Thyroid gland (tissue), 4 donors: ENCODE data around the gene LSG1. TPM values are rescaled to one million over a fixed set of nuclear protein-coding genes. Genes with fewer than 3 reads are reported as not detected.
"Not testable (repeated sequence)": the region's sequence is repeated elsewhere in the genome, so short reads cannot be mapped to it uniquely, and the experiment has no call there.

ENCODE experiments used
- DNase-seq, 2 donors: peaks; one replicate each; pipeline ENCODE4 v3.0.0-alpha.2; 2019
- H3K27ac ChIP-seq, 3 donors: fragments of 200-600 bp; sonication (generic); 1 replicate in 2 of 3; 2 replicates in 1 of 3; pipeline ENCODE4 v1.5.1; 2016 to 2019; ENCODE audit warnings: mild to moderate bottlenecking in 1 of 3, moderate library complexity in 1 of 3
- H3K27me3 ChIP-seq: fragments of 200-600 bp; sonication (generic); one replicate; pipeline ENCODE4 v1.5.1; 2019
- H3K36me3 ChIP-seq, 2 donors: fragments of 200-600 bp; sonication (generic); one replicate each; pipeline ENCODE4 v1.5.1; 2016 to 2019
- H3K4me1 ChIP-seq, 2 donors: fragments of 200-600 bp; sonication (generic); one replicate each; pipeline ENCODE4 v1.5.1; 2017 to 2019
- H3K4me3 ChIP-seq, 3 donors: fragments of 200-600 bp; sonication (generic); replicated peaks in 1 of 3; 1 replicate in 2 of 3; 2 replicates in 1 of 3; pipeline ENCODE4 v1.5.1; 2016; ENCODE audit warnings: mild to moderate bottlenecking in 1 of 3
- H3K9me3 ChIP-seq: fragments of 200-600 bp; sonication (generic); one replicate; pipeline ENCODE4 v1.5.1; 2017
- POLR2A ChIP-seq, 2 donors: fragments of 450-650 bp; IDR thresholded peaks; one replicate each; pipeline ENCODE4 v1.6.1; 2017; ENCODE audit warnings: antibody characterized with exemption in 2 of 2, mild to moderate bottlenecking in 2 of 2, moderate library complexity in 1 of 2
- WGBS, 2 donors: methylation state at CpG; one replicate each; pipeline ENCODE4 v1.1.5; 2017; 5-methylcytosine and 5-hydroxymethylcytosine counted together
- intact Hi-C: fragments of 100-400 bp; cut with DNase I; formaldehyde crosslinking; loops from one replicate; pipeline ENCODE4 v1.15.1; 2023
- total RNA-seq, 4 donors: library from RNA; depleted of rRNA; stranded (reverse); fragments of >200 nt; gene quantifications; one replicate each; pipeline ENCODE4 v1.2.3, GENCODE V29; 2016
- TF ChIP-seq, protein P1 (sequence below), 6 experiments: fragments of 200-600 bp in 3 of 6; fragments of 450-650 bp in 3 of 6; sonication (generic) in 3 of 6; IDR thresholded peaks; one replicate each; pipeline ENCODE4 v1.5.1; 2016 to 2019; ENCODE audit warnings: antibody characterized with exemption in 6 of 6, mild to moderate bottlenecking in 2 of 6, inconsistent platforms in 1 of 6, moderate library complexity in 1 of 6

The LSG1 gene
- total RNA-seq, 4 donors from 2014 or later: 34.8 to 60.3 (median 49.7) TPM

GRCh38 chr3:194606163-194606562 lies 65.8 kb downstream of the LSG1 start:
- H3K27ac ChIP-seq: no peak overlapping the region
- intact Hi-C loops: no loop called here
- no peak overlapping the region for H3K4me3 ChIP-seq
- H3K9me3 ChIP-seq: no peaks in the 10 kb centered on the region
- 92 to 97% methylated on average over 7 of the region's 8 CpGs for WGBS, 2 donors
- no peaks in the 10 kb centered on the region for H3K36me3 ChIP-seq
- no peaks in the 10 kb centered on the region for H3K27me3 ChIP-seq
- peaks cover 0 to 7% of the 10 kb centered on the region in 2 donors for H3K4me1 ChIP-seq
- TF ChIP-seq, protein P1, sequence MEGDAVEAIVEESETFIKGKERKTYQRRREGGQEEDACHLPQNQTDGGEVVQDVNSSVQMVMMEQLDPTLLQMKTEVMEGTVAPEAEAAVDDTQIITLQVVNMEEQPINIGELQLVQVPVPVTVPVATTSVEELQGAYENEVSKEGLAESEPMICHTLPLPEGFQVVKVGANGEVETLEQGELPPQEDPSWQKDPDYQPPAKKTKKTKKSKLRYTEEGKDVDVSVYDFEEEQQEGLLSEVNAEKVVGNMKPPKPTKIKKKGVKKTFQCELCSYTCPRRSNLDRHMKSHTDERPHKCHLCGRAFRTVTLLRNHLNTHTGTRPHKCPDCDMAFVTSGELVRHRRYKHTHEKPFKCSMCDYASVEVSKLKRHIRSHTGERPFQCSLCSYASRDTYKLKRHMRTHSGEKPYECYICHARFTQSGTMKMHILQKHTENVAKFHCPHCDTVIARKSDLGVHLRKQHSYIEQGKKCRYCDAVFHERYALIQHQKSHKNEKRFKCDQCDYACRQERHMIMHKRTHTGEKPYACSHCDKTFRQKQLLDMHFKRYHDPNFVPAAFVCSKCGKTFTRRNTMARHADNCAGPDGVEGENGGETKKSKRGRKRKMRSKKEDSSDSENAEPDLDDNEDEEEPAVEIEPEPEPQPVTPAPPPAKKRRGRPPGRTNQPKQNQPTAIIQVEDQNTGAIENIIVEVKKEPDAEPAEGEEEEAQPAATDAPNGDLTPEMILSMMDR (IDR thresholded peaks at IDR 0.05): no peak
- no peak for TF ChIP-seq POLR2A (IDR thresholded peaks at IDR 0.05)
- no peak for DNase-seq

DNA sequence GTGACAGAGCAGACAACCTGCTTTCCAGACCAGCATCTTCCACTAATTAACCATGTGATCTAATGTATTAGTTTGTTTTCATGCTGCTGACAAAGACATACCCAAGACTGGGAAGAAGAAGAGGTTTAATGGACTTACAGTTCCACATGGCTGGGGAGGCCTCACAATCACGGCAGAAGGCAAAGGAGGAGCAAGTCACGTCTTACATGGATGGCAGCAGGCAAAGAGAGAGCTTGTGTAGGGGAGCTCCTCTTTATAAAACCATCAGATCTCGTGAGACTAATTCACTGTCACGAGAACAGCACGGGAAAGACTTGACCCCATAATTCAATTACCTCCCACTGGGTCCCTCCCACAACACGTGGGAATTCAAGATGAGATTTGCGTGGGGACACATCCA lies 66.7 kb downstream of the LSG1 start:
- DNase-seq, H3K27ac ChIP-seq, intact Hi-C loops, H3K9me3 ChIP-seq, H3K36me3 ChIP-seq, H3K4me3 ChIP-seq, H3K4me1 ChIP-seq, H3K27me3 ChIP-seq: not testable (repeated sequence)
- 95 to 96% methylated on average over 7 of the region's 7 CpGs for WGBS, 2 donors

- Histone ChIP-seq H3K4me1 (peaks cover 0 to 7% of the 10 kb centered on the region in 2 donors), H3K27ac (no peak overlapping the region), H3K27me3 (no peaks in the 10 kb centered on the region), H3K36me3 (no peaks in the 10 kb centered on the region), H3K9me3 (no peaks in the 10 kb centered on the region), H3K4me3 (no peak overlapping the region)
- intact Hi-C loops: no loop called here
- 96% methylated on average over 2 of the region's 2 CpGs for WGBS, 2 donors
- DNase-seq: no peak
- TF ChIP-seq POLR2A (IDR thresholded peaks at IDR 0.05): no peak
- TF ChIP-seq, protein P1 (IDR thresholded peaks at IDR 0.05): no peak
These were observed 67.2 kb downstream of the LSG1 start for GRCh38 chr3:194604837-194605236.

GRCh38 chr3:194604126-194604525 lies 67.9 kb downstream of the LSG1 start:
- no peaks in the 10 kb centered on the region for H3K27me3 ChIP-seq
- H3K4me3 ChIP-seq: no peak overlapping the region
- TF ChIP-seq, protein P1 (IDR thresholded peaks at IDR 0.05): no peak
- no peak for TF ChIP-seq POLR2A (IDR thresholded peaks at IDR 0.05)
- no peak for DNase-seq
- no peaks in the 10 kb centered on the region for H3K9me3 ChIP-seq
- intact Hi-C loops: no loop called here
- no peak overlapping the region for H3K27ac ChIP-seq
- peaks cover 0 to 7% of the 10 kb centered on the region in 2 donors for H3K4me1 ChIP-seq
- 93 to 94% methylated on average over 22 of the region's 22 CpGs for WGBS, 2 donors
- no peaks in the 10 kb centered on the region for H3K36me3 ChIP-seq

GRCh38 chr3:194602669-194603171 lies 69.3 kb downstream of the LSG1 start:
- intact Hi-C loops: no loop called here
- WGBS, 2 donors: 81 to 86% methylated on average over 10 of the region's 10 CpGs
- Histone ChIP-seq H3K27me3 (no peaks in the 10 kb centered on the region), H3K4me1 (peaks cover 0 to 3% of the 10 kb centered on the region in 2 donors), H3K36me3 (no peaks in the 10 kb centered on the region), H3K9me3 (no peaks in the 10 kb centered on the region), H3K27ac (no peak overlapping the region), H3K4me3 (no peak overlapping the region)
- no peak for TF ChIP-seq POLR2A (IDR thresholded peaks at IDR 0.05)
- TF ChIP-seq, protein P1 (IDR thresholded peaks at IDR 0.05): no peak
- DNase-seq: no peak
